Stimulated activated CD8-positive, alpha-beta memory T cell treated with anti-CD3 and anti-CD28 coated beads, Interleukin-15, amount 100 ng/mL, for 48 hours (primary cell): ENCODE data around the gene CEPT1.

Experiments used
- DNase-seq, 2 donors: peaks; one replicate each; pipeline ENCODE4 v3.0.0-alpha.2; 2020; ENCODE audit warnings: low read depth in 2 of 2

Gene CEPT1

GRCh38 chr1:111145963-111146768 is 6.1 kb downstream of the CEPT1 start:
- DNase-seq = no peak

- DNase-seq = no peak
Observed at GRCh38 chr1:111147948-111148347, 7.9 kb downstream of the CEPT1 start.

- no peak for DNase-seq
Observed at GRCh38 chr1:111148376-111148881, 8.4 kb downstream of the CEPT1 start.

- no peak for DNase-seq
Observed at GRCh38 chr1:111151838-111152237, 11.8 kb downstream of the CEPT1 start.

- DNase-seq = no peak
Observed at GRCh38 chr1:111154021-111154999, 14.3 kb downstream of the CEPT1 start.

GRCh38 chr1:111157431-111157830 is 17.4 kb downstream of the CEPT1 start:
- no peak for DNase-seq

GRCh38 chr1:111161843-111162487 is 21.9 kb downstream of the CEPT1 start:
- no peak for DNase-seq

GRCh38 chr1:111162488-111162880 is 22.5 kb downstream of the CEPT1 start:
- no peak for DNase-seq

- no peak for DNase-seq
Observed at GRCh38 chr1:111163363-111163762, 23.3 kb downstream of the CEPT1 start.

- DNase-seq = no peak
Observed at GRCh38 chr1:111164151-111164550, 24.1 kb downstream of the CEPT1 start.

GRCh38 chr1:111172463-111172862 is 32.4 kb downstream of the CEPT1 start:
- no peak for DNase-seq

- DNase-seq = no peak
Observed at GRCh38 chr1:111174070-111174469, 34.0 kb downstream of the CEPT1 start.

- DNase-seq = no peak
Observed at GRCh38 chr1:111175349-111175748, 35.3 kb downstream of the CEPT1 start.

GRCh38 chr1:111176678-111177077 is 36.7 kb downstream of the CEPT1 start:
- no peak for DNase-seq

- no peak for DNase-seq
Observed at GRCh38 chr1:111179968-111180533, 40.0 kb downstream of the CEPT1 start.

GRCh38 chr1:111182052-111182451 is 42.0 kb downstream of the CEPT1 start:
- DNase-seq = no peak

- DNase-seq = no peak
Observed at GRCh38 chr1:111183308-111184069, 43.5 kb downstream of the CEPT1 start.

GRCh38 chr1:111184663-111185062 is 44.6 kb downstream of the CEPT1 start:
- no peak for DNase-seq

- DNase-seq = no peak
Observed at GRCh38 chr1:111190931-111191451, 51.0 kb downstream of the CEPT1 start.

GRCh38 chr1:111191496-111191895 is 51.5 kb downstream of the CEPT1 start:
- no peak for DNase-seq

- DNase-seq = no peak
Observed at GRCh38 chr1:111192074-111192473, 52.1 kb downstream of the CEPT1 start.
